Measurements from ENCODE around the gene KCNH3.
"Not testable (repeated sequence)": the region's sequence is repeated elsewhere in the genome, so short reads cannot be mapped to it uniquely, and the experiment has no call there.

Gene KCNH3

GRCh38 chr12:49501895-49502294 lies 36.9 kb upstream of the KCNH3 start:
- H3K27ac ChIP-seq, result no peak overlapping the region
- TF ChIP-seq ZFX (IDR thresholded peaks at IDR 0.05; ENCODE audit: borderline replicate concordance) (no peak), CTCF (IDR thresholded peaks at IDR 0.05) (no peak)

- TF ChIP-seq CTCF (IDR thresholded peaks at IDR 0.05) (no peak), ZFX (IDR thresholded peaks at IDR 0.05; ENCODE audit: borderline replicate concordance) (no peak)
Observed at GRCh38 chr12:49502590-49502989, 36.2 kb upstream of the KCNH3 start.

GRCh38 chr12:49503674-49504180 lies 35.1 kb upstream of the KCNH3 start:
- TF ChIP-seq CTCF (IDR thresholded peaks at IDR 0.05), result no peak
- TF ChIP-seq ZFX (IDR thresholded peaks at IDR 0.05; ENCODE audit: borderline replicate concordance), result no peak
- no peak overlapping the region; the same call in 1 of the 2 replicates for H3K27ac ChIP-seq

More at GRCh38 chr12:49502590-49502989, 36.2 kb upstream of the KCNH3 start:
- no peak overlapping the region for H3K27ac ChIP-seq

GRCh38 chr12:49505672-49506071 lies 33.2 kb upstream of the KCNH3 start:
- TF ChIP-seq ZFX (IDR thresholded peaks at IDR 0.05; ENCODE audit: borderline replicate concordance) (no peak), CTCF (IDR thresholded peaks at IDR 0.05) (no peak)
- no peak overlapping the region for H3K27ac ChIP-seq

- no peak for TF ChIP-seq CTCF (IDR thresholded peaks at IDR 0.05)
- TF ChIP-seq ZFX (IDR thresholded peaks at IDR 0.05; ENCODE audit: borderline replicate concordance), result no peak
- no peak overlapping the region for H3K27ac ChIP-seq
Observed at GRCh38 chr12:49507139-49507538, 31.7 kb upstream of the KCNH3 start.

- H3K27ac ChIP-seq, result not testable (repeated sequence)
Observed at GRCh38 chr12:49509681-49510080, 29.1 kb upstream of the KCNH3 start.

- TF ChIP-seq CTCF (IDR thresholded peaks at IDR 0.05) (no peak), ZFX (IDR thresholded peaks at IDR 0.05; ENCODE audit: borderline replicate concordance) (no peak)
- no peak overlapping the region for H3K27ac ChIP-seq
Observed at GRCh38 chr12:49511410-49511809, 27.4 kb upstream of the KCNH3 start.

GRCh38 chr12:49512546-49512945 lies 26.3 kb upstream of the KCNH3 start:
- peak overlapping the region; percentile 65 for H3K27ac ChIP-seq
- TF ChIP-seq CTCF (IDR thresholded peaks at IDR 0.05), result no peak
- no peak for TF ChIP-seq ZFX (IDR thresholded peaks at IDR 0.05; ENCODE audit: borderline replicate concordance)
